ENCODE measurements around the gene ZDHHC18.

GRCh38 chr1:26874896-26875295 lies 48.4 kb downstream of the ZDHHC18 start:
- TF ChIP-seq POLR2A (IDR thresholded peaks at IDR 0.05; ENCODE audit: low read length): no peak
- TF ChIP-seq GATA1 (IDR thresholded peaks at IDR 0.05; ENCODE audit: low read depth, low read length): no peak
